ENCODE measurements around the gene NUCKS1. TPM values are rescaled to one million over a fixed set of nuclear protein-coding genes. Genes with fewer than 3 reads are reported as not detected.

Gene NUCKS1
- polyA plus RNA-seq, 4 donors: 7.8 to 104 (median 32.1) TPM

DNA sequence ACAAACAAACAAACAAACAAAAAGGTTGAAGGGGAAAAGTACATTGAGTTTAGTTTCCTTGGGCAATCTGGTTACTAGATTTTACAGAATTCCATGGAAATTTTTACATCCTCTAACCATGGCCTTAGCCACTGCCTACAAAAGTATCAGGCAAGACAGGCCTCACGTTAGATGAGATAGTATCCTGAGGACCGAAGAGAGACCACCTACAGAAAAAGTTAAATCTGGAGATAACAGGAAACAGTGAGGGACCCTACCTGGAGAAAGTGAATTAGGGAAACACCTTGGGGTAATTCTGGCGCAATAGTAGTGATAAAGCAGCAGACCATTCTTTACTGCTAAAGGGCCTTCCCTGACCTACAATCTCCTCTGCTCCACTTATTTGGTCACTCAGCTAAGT lies 16.6 kb upstream of the NUCKS1 start:
- Histone ChIP-seq H3K27ac (ENCODE audit: low read depth in 1 of 3, low read length in 2 of 3) (no peak overlapping the region), H3K4me3 (ENCODE audit: low read depth in 1 of 3, low read length in 3 of 3) (no peak overlapping the region), H3K36me3 (ENCODE audit: control insufficient read depth in 3 of 3, insufficient read depth in 2 of 3, low read depth in 1 of 3, low read length in 3 of 3) (peaks cover 0 to 6% (median 0%) of the 10 kb centered on the region in 3 donors), H3K9me3 (ENCODE audit: control insufficient read depth in 2 of 2, insufficient read depth in 1 of 2, low read depth in 1 of 2, low read length in 1 of 2) (no peaks in the 10 kb centered on the region), H3K4me1 (ENCODE audit: control insufficient read depth in 3 of 3, insufficient read depth in 2 of 3, low read depth in 1 of 3, low read length in 2 of 3) (no peaks in the 10 kb centered on the region), H3K27me3 (ENCODE audit: control insufficient read depth in 3 of 3, insufficient read depth in 3 of 3, low read length in 3 of 3) (no peaks in the 10 kb centered on the region)
- FAIRE-seq: no peak
- 60 to 97% (median 92%) methylated on average over 3 of the region's 3 CpGs for WGBS, 3 donors
- no peak for DNase-seq

GRCh38 chr1:205766038-205766437 lies 16.1 kb upstream of the NUCKS1 start:
- no peak for DNase-seq
- Histone ChIP-seq H3K27ac (ENCODE audit: low read depth in 1 of 3, low read length in 2 of 3) (no peak overlapping the region), H3K36me3 (ENCODE audit: control insufficient read depth in 3 of 3, insufficient read depth in 2 of 3, low read depth in 1 of 3, low read length in 3 of 3) (peaks cover 0 to 2% (median 0%) of the 10 kb centered on the region in 3 donors), H3K4me3 (ENCODE audit: low read depth in 1 of 3, low read length in 3 of 3) (no peak overlapping the region), H3K27me3 (ENCODE audit: control insufficient read depth in 3 of 3, insufficient read depth in 3 of 3, low read length in 3 of 3) (no peaks in the 10 kb centered on the region), H3K9me3 (ENCODE audit: control insufficient read depth in 2 of 2, insufficient read depth in 1 of 2, low read depth in 1 of 2, low read length in 1 of 2) (no peaks in the 10 kb centered on the region), H3K4me1 (ENCODE audit: control insufficient read depth in 3 of 3, insufficient read depth in 2 of 3, low read depth in 1 of 3, low read length in 2 of 3) (no peaks in the 10 kb centered on the region)
- WGBS, 3 donors: 62 to 70% (median 65%) methylated on average over 5 of the region's 5 CpGs
- FAIRE-seq: no peak

DNA sequence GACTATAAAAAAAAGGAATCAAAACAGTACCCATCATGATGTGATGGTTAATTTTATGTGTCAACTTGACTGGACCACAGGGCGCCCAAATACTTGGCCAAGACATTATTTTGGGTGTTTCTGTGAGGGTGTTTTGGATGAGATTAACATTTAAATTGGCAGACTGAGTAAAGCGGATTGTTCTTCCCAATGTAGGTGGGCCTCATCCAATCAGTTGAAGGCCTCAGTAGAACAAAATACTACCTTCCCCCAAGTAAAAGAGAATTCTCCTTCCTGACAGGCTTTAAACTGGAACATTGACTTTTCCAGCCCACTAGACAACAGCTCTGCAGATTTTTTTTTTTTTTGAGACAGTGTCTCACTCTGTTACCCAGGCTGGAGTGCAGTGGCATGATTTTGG lies 14.6 kb upstream of the NUCKS1 start:
- no peaks in the 10 kb centered on the region for H3K27me3 ChIP-seq (ENCODE audit: control insufficient read depth in 3 of 3, insufficient read depth in 3 of 3, low read length in 3 of 3)
- FAIRE-seq (no peak), DNase-seq (no peak)
- no peak overlapping the region for H3K27ac ChIP-seq (ENCODE audit: low read depth in 1 of 3, low read length in 2 of 3)
- WGBS, 3 donors: 96 to 100% (median 100%) methylated on average over 2 of the region's 2 CpGs
- no peaks in the 10 kb centered on the region for H3K4me1 ChIP-seq (ENCODE audit: control insufficient read depth in 3 of 3, insufficient read depth in 2 of 3, low read depth in 1 of 3, low read length in 2 of 3)
- no peak overlapping the region for H3K4me3 ChIP-seq (ENCODE audit: low read depth in 1 of 3, low read length in 3 of 3)
- no peaks in the 10 kb centered on the region for H3K36me3 ChIP-seq (ENCODE audit: control insufficient read depth in 3 of 3, insufficient read depth in 2 of 3, low read depth in 1 of 3, low read length in 3 of 3)
- no peaks in the 10 kb centered on the region for H3K9me3 ChIP-seq (ENCODE audit: control insufficient read depth in 2 of 2, insufficient read depth in 1 of 2, low read depth in 1 of 2, low read length in 1 of 2)

DNA sequence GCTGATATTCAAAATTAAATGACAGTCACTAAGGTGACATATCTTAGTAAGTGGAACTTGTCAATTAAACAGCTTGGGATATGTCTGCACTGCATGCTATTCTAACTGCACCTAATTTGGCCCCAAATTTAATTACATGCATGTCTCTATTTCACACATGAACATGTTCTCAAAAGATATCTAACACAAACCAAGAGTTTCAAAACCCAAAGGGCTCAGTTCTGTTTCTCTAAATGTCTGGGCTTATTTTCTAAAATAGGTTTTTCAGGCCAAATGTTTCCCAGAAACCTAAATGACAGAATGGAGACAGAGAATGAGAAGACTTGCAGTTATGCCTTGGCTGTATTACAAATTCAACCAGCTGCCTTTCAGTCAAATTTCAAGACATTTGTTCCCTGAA lies 14.0 kb upstream of the NUCKS1 start:
- H3K27me3 ChIP-seq (ENCODE audit: control insufficient read depth in 3 of 3, insufficient read depth in 3 of 3, low read length in 3 of 3): no peaks in the 10 kb centered on the region
- no peak overlapping the region for H3K27ac ChIP-seq (ENCODE audit: low read depth in 1 of 3, low read length in 2 of 3)
- H3K4me1 ChIP-seq (ENCODE audit: control insufficient read depth in 3 of 3, insufficient read depth in 2 of 3, low read depth in 1 of 3, low read length in 2 of 3): no peaks in the 10 kb centered on the region
- no peak for FAIRE-seq
- H3K9me3 ChIP-seq (ENCODE audit: control insufficient read depth in 2 of 2, insufficient read depth in 1 of 2, low read depth in 1 of 2, low read length in 1 of 2): no peaks in the 10 kb centered on the region
- no peak overlapping the region for H3K4me3 ChIP-seq (ENCODE audit: low read depth in 1 of 3, low read length in 3 of 3)
- no peak for DNase-seq
- H3K36me3 ChIP-seq (ENCODE audit: control insufficient read depth in 3 of 3, insufficient read depth in 2 of 3, low read depth in 1 of 3, low read length in 3 of 3): no peaks in the 10 kb centered on the region

- DNase-seq (no peak), FAIRE-seq (no peak)
- no peak overlapping the region for H3K4me3 ChIP-seq (ENCODE audit: low read depth in 1 of 3, low read length in 3 of 3)
- H3K27ac ChIP-seq (ENCODE audit: low read depth in 1 of 3, low read length in 2 of 3): no peak overlapping the region
- WGBS, 3 donors: 77 to 79% (median 77%) methylated on average over 3 of the region's 3 CpGs
- H3K36me3 ChIP-seq (ENCODE audit: control insufficient read depth in 3 of 3, insufficient read depth in 2 of 3, low read depth in 1 of 3, low read length in 3 of 3): no peaks in the 10 kb centered on the region
- H3K9me3 ChIP-seq (ENCODE audit: control insufficient read depth in 2 of 2, insufficient read depth in 1 of 2, low read depth in 1 of 2, low read length in 1 of 2): no peaks in the 10 kb centered on the region
- no peaks in the 10 kb centered on the region for H3K27me3 ChIP-seq (ENCODE audit: control insufficient read depth in 3 of 3, insufficient read depth in 3 of 3, low read length in 3 of 3)
- no peaks in the 10 kb centered on the region for H3K4me1 ChIP-seq (ENCODE audit: control insufficient read depth in 3 of 3, insufficient read depth in 2 of 3, low read depth in 1 of 3, low read length in 2 of 3)
Observed at GRCh38 chr1:205760606-205761005, 10.6 kb upstream of the NUCKS1 start.

DNA sequence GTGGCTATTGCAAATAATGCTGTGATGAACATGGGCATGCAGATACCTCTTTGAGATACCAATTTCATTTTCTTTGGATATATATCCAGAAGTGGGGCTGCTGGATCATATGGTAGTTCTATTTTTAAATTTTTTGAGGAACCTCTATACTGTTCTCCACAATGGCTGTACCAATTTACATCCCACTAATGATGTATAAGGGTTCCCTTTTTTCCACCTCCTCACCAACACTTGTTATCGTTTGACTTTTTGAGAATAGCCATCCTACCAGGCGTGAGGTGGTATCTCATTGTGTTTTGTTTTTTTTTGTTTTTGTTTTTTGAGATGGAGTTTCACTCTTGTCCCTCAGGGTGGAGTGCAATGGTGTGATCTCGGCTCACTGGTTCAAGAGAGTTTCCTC lies 6.6 kb upstream of the NUCKS1 start:
- WGBS, 3 donors: 92 to 95% (median 94%) methylated on average over 3 of the region's 3 CpGs
- no peaks in the 10 kb centered on the region for H3K36me3 ChIP-seq (ENCODE audit: control insufficient read depth in 3 of 3, insufficient read depth in 2 of 3, low read depth in 1 of 3, low read length in 3 of 3)
- no peak for DNase-seq
- FAIRE-seq: no peak
- H3K27me3 ChIP-seq (ENCODE audit: control insufficient read depth in 3 of 3, insufficient read depth in 3 of 3, low read length in 3 of 3): no peaks in the 10 kb centered on the region
- H3K4me3 ChIP-seq (ENCODE audit: low read depth in 1 of 3, low read length in 3 of 3): no peak overlapping the region
- H3K9me3 ChIP-seq (ENCODE audit: control insufficient read depth in 2 of 2, insufficient read depth in 1 of 2, low read depth in 1 of 2, low read length in 1 of 2): no peaks in the 10 kb centered on the region
- no peak overlapping the region for H3K27ac ChIP-seq (ENCODE audit: low read depth in 1 of 3, low read length in 2 of 3)
- no peaks in the 10 kb centered on the region for H3K4me1 ChIP-seq (ENCODE audit: control insufficient read depth in 3 of 3, insufficient read depth in 2 of 3, low read depth in 1 of 3, low read length in 2 of 3)

- no peaks in the 10 kb centered on the region for H3K27me3 ChIP-seq (ENCODE audit: control insufficient read depth in 3 of 3, insufficient read depth in 3 of 3, low read length in 3 of 3)
- FAIRE-seq (no peak), DNase-seq (no peak)
- 70 to 78% (median 73%) methylated on average over 5 of the region's 5 CpGs for WGBS, 3 donors
- H3K4me3 ChIP-seq (ENCODE audit: low read depth in 1 of 3, low read length in 3 of 3): no peak overlapping the region
- no peaks in the 10 kb centered on the region for H3K4me1 ChIP-seq (ENCODE audit: control insufficient read depth in 3 of 3, insufficient read depth in 2 of 3, low read depth in 1 of 3, low read length in 2 of 3)
- no peak overlapping the region for H3K27ac ChIP-seq (ENCODE audit: low read depth in 1 of 3, low read length in 2 of 3)
- no peaks in the 10 kb centered on the region for H3K9me3 ChIP-seq (ENCODE audit: control insufficient read depth in 2 of 2, insufficient read depth in 1 of 2, low read depth in 1 of 2, low read length in 1 of 2)
- no peaks in the 10 kb centered on the region for H3K36me3 ChIP-seq (ENCODE audit: control insufficient read depth in 3 of 3, insufficient read depth in 2 of 3, low read depth in 1 of 3, low read length in 3 of 3)
Observed at GRCh38 chr1:205754857-205755256, 4.9 kb upstream of the NUCKS1 start.

DNA sequence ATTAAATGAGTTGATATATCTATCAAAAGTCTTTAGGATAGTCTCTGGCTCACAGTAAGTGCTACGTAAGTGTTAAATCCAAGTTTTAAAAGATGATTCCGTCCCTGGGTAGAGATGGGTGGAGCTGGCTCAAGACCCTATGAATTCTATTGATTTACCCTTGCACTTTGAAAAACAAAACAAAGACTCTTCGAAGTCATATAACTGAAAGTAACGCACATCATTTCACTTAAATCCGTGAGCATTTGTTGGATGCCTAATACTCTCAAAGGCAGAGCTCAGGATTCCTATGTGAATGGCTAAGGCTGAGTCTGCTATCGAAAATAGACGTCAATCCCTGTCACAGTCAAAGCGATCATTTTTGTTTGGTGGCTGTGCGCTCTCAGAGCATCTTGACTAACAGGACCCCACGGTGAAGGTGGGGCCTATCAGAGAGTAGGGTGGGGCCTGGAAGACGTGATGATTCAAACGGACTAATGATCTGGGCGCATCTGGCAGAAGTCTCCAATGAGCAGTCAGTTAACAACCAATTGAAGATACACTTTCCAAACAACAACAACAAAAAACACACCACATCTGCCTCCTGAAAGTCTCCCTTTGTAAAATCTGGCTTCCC lies 1.2 kb upstream of the NUCKS1 start:
- Histone ChIP-seq H3K9me3 (ENCODE audit: control insufficient read depth in 2 of 2, insufficient read depth in 1 of 2, low read depth in 1 of 2, low read length in 1 of 2) (no peaks in the 10 kb centered on the region), H3K4me3 (ENCODE audit: low read depth in 1 of 3, low read length in 3 of 3) (no peak overlapping the region)
- WGBS, 3 donors: 64 to 78% (median 73%) methylated on average over 13 of the region's 13 CpGs

More for the DNA sequence above, 1.2 kb upstream of the NUCKS1 start:
- Histone ChIP-seq H3K36me3 (ENCODE audit: control insufficient read depth in 3 of 3, insufficient read depth in 2 of 3, low read depth in 1 of 3, low read length in 3 of 3) (no peaks in the 10 kb centered on the region), H3K27me3 (ENCODE audit: control insufficient read depth in 3 of 3, insufficient read depth in 3 of 3, low read length in 3 of 3) (no peaks in the 10 kb centered on the region), H3K27ac (ENCODE audit: low read depth in 1 of 3, low read length in 2 of 3) (no peak overlapping the region), H3K4me1 (ENCODE audit: control insufficient read depth in 3 of 3, insufficient read depth in 2 of 3, low read depth in 1 of 3, low read length in 2 of 3) (peaks cover 0 to 9% (median 6%) of the 10 kb centered on the region in 3 donors)
- FAIRE-seq (no peak), DNase-seq (no peak)
